ENCODE measurements around the gene RACGAP1.
A peak's percentile ranks its signal among the peaks of the same experiment; 100 is the strongest.

RACGAP1 gene

GRCh38 chr12:50062728-50063460 is 37.6 kb upstream of the RACGAP1 start:
- Histone ChIP-seq H3K4me3 (ENCODE audit: severe bottlenecking) (no peak overlapping the region), H3K36me3 (ENCODE audit: low read depth) (no peaks in the 10 kb centered on the region), H3K27ac (ENCODE audit: poor library complexity, severe bottlenecking) (no peak overlapping the region), H3K27me3 (ENCODE audit: insufficient read depth, poor library complexity, severe bottlenecking) (no peaks in the 10 kb centered on the region), H3K9me3 (ENCODE audit: severe bottlenecking) (no peaks in the 10 kb centered on the region), H3K4me1 (ENCODE audit: insufficient read depth, poor library complexity, severe bottlenecking) (peaks cover 4% of the 10 kb centered on the region)
- ATAC-seq (ENCODE audit: low read depth) (peak; percentile 52; the same call in 2 of the 3 replicates), DNase-seq (ENCODE audit: low spot score) (no peak)
- TF ChIP-seq, protein P1, sequence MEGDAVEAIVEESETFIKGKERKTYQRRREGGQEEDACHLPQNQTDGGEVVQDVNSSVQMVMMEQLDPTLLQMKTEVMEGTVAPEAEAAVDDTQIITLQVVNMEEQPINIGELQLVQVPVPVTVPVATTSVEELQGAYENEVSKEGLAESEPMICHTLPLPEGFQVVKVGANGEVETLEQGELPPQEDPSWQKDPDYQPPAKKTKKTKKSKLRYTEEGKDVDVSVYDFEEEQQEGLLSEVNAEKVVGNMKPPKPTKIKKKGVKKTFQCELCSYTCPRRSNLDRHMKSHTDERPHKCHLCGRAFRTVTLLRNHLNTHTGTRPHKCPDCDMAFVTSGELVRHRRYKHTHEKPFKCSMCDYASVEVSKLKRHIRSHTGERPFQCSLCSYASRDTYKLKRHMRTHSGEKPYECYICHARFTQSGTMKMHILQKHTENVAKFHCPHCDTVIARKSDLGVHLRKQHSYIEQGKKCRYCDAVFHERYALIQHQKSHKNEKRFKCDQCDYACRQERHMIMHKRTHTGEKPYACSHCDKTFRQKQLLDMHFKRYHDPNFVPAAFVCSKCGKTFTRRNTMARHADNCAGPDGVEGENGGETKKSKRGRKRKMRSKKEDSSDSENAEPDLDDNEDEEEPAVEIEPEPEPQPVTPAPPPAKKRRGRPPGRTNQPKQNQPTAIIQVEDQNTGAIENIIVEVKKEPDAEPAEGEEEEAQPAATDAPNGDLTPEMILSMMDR (IDR thresholded peaks at IDR 0.05; ENCODE audit: poor library complexity, severe bottlenecking) = no peak

DNA sequence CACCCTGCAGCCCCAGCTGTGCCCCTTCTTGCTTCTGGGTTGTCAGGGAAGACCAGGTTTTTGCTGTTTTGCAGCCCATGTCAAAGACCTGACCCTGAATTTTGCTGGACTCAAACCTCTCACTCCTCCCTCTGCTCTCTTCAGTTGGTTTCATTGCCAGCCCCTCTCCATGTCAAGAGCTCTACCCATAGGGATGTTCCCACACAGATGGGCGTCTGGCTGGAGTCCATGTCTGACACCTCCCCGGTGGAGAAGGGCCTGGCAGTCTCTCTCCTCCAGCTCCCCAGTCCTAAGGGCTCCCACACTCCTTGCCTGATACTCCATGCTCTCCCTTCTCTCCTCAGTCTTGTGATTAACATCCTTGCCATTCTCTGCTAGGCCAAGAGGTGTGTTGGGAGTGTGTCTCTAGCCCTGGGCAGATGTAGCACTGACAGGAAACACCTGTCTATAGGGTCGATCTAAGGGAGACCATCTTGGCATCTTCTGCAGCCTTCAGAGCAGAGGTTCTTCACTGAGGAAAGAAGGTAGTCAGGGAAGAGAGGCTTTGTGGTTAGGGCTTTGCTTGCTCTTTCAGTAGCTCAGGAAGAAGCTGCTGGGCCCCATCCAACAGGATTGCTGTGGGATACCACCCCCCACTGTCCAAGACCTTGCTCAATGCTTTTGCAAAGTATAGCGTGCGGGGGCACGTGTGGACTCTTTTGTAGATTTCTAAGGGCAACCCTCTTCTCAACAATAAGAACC is 36.8 kb upstream of the RACGAP1 start:
- Histone ChIP-seq H3K27me3 (ENCODE audit: insufficient read depth, poor library complexity, severe bottlenecking) (no peaks in the 10 kb centered on the region), H3K27ac (ENCODE audit: poor library complexity, severe bottlenecking) (no peak overlapping the region), H3K4me1 (ENCODE audit: insufficient read depth, poor library complexity, severe bottlenecking) (peaks cover 4% of the 10 kb centered on the region), H3K36me3 (ENCODE audit: low read depth) (no peaks in the 10 kb centered on the region), H3K9me3 (ENCODE audit: severe bottlenecking) (no peaks in the 10 kb centered on the region), H3K4me3 (ENCODE audit: severe bottlenecking) (no peak overlapping the region)
- DNase-seq (ENCODE audit: low spot score) = no peak
- no peak for ATAC-seq (ENCODE audit: low read depth)
- TF ChIP-seq, protein P1 (IDR thresholded peaks at IDR 0.05; ENCODE audit: poor library complexity, severe bottlenecking) = no peak

DNA sequence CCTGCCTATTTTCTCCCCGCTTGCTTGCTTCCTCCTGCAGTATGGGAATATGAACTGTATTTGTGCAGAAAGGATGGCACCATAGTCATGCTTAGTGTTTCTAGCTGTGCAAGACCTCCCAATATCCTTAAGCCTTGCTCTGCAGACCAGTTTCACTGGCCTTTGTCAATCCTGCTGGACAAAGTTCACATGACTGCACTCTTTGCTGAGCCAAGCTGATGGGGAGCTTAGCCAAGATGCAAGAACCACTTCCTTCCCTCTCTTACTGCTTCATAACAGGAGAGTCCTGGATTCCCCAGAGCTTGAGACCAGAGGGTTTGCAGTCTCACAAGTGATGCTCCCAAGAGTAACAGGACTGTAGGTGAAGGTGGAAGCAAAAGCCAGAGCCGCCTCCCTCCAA is 35.9 kb upstream of the RACGAP1 start:
- Histone ChIP-seq H3K4me1 (ENCODE audit: insufficient read depth, poor library complexity, severe bottlenecking) (peaks cover 10% of the 10 kb centered on the region), H3K9me3 (ENCODE audit: severe bottlenecking) (no peaks in the 10 kb centered on the region), H3K27me3 (ENCODE audit: insufficient read depth, poor library complexity, severe bottlenecking) (no peaks in the 10 kb centered on the region), H3K4me3 (ENCODE audit: severe bottlenecking) (no peak overlapping the region), H3K27ac (ENCODE audit: poor library complexity, severe bottlenecking) (no peak overlapping the region), H3K36me3 (ENCODE audit: low read depth) (no peaks in the 10 kb centered on the region)
- ATAC-seq (ENCODE audit: low read depth) (no peak), DNase-seq (ENCODE audit: low spot score) (no peak)
- TF ChIP-seq, protein P1 (IDR thresholded peaks at IDR 0.05; ENCODE audit: poor library complexity, severe bottlenecking) = no peak

- no peaks in the 10 kb centered on the region for H3K36me3 ChIP-seq (ENCODE audit: low read depth)
- H3K27ac ChIP-seq (ENCODE audit: poor library complexity, severe bottlenecking) = no peak overlapping the region
- ATAC-seq (ENCODE audit: low read depth) = no peak
- H3K9me3 ChIP-seq (ENCODE audit: severe bottlenecking) = no peaks in the 10 kb centered on the region
- no peak overlapping the region for H3K4me3 ChIP-seq (ENCODE audit: severe bottlenecking)
- no peak for DNase-seq (ENCODE audit: low spot score)
- peaks cover 10% of the 10 kb centered on the region for H3K4me1 ChIP-seq (ENCODE audit: insufficient read depth, poor library complexity, severe bottlenecking)
- H3K27me3 ChIP-seq (ENCODE audit: insufficient read depth, poor library complexity, severe bottlenecking) = no peaks in the 10 kb centered on the region
- TF ChIP-seq, protein P1 (IDR thresholded peaks at IDR 0.05; ENCODE audit: poor library complexity, severe bottlenecking) = no peak
Measured at GRCh38 chr12:50060120-50060468, 34.8 kb upstream of the RACGAP1 start.
